HG03064 (cell line): ENCODE results near the gene PTPRQ.

Source experiments
- ATAC-seq: cut with Tn5 transposase; IDR thresholded peaks from one replicate; pipeline ENCODE4 v1.9.1; 2021; ENCODE audit warnings: low read depth; ENCODE audit not compliant: unreplicated experiment

PTPRQ gene

DNA sequence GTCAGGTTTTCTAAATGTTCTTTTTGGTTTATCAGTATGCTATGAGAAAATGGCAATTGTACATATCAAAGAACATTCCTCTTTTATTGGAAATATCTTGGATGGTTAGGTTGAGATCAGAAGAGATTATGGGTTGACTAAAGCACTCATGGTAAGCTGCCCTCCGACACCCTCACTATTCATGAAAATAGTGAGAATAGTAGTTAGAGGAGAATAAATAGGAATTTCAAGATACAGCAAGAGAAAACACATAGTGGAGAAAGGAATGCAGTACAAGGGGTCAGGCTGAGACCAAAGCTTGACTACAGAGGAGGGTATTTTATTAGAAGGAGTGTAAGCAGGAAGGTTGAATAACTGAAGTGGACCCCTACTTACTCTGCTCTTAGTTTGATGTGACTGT, 112.5 kb downstream of the PTPRQ start:
- ATAC-seq, result no peak

DNA sequence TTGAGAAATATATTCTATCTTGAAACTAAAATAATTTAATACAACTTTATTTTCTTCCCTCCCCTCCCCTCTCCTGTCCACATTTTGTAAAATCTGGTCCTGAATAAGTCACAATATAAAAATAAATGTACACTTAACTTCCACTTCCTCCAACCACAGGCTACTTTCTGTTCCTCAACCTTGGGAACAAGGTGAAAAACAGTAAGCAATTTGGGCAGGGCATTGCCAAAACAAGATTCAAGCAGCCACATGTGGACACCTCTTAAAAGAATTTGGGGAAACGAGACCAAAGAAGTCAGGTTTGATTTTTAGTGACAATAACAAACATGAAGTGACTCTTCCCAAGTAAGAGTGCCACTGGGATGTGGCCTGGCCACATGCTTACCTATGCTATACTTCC, 115.7 kb downstream of the PTPRQ start:
- ATAC-seq, result no peak

DNA sequence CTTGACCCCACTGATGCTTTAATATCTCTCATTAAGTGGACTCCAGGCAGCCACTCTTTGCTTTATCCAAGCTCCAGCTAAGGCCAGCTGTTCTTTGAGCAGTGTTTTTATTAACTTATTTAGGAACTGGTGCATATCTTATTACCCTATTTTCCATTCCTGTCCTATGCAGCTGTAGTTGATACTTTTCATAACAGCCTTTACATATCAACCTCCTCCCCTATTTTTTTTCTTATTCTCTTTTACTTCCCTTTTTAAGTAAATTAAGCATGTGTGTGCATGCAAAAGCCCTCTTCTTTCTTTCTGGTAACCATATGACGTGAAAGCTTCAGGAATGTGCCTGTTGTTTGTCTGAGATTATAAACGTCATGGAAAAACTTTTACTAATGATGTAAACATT, 121.2 kb downstream of the PTPRQ start:
- no peak for ATAC-seq

DNA sequence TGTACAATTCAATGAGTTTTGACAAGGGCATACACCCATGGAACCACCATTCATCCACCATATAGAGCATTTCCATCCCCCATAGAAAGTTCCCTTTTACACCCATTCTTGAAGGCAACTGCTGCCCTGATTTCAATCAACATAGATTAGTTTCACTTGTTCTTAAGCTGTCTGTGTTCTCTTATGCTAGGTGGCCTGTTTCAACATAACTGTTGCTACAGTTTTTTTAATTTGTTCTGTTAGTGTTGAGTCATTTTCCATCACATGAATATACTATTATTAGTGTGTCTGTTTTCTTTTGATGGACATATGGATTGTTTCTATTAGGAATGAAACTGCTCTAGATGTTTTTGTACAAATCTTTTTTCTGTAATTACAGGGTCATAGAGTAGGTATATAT, 123.4 kb downstream of the PTPRQ start:
- no peak for ATAC-seq

DNA sequence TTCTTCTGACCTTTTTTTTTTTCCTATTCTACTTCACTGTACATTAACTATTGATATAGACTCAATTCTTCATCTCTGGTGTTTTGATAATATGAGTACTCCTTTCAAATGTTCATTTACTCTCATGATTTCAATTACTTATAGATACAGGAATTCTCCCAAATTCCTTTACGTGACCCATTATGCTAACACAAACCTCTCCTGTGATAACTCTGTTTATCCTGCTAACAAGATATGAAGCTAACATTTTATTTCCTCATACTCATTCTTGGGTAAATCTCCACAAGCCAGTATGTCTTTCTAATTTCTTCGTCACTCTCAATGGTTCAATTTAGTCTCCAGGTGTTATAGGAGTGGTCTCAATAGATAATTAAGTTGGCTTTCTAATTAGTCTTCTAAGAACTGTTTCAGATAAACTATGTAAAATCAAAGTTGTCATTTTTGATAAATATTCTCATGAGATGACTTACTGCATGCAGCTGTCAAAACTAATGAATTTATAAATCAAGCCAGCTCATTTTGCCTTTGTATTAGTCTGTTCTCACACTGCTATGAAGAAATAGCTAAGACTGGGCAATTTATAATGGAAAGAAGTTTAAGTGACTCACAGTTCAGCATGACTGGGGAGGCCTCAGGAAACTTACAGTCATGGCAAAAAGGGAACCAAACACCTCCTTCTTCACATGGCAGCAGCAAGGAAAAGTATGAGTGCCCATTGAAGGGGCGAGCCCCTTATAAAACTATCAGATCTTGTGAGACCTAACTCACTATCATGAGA, 132.8 kb downstream of the PTPRQ start:
- ATAC-seq, result no peak

DNA sequence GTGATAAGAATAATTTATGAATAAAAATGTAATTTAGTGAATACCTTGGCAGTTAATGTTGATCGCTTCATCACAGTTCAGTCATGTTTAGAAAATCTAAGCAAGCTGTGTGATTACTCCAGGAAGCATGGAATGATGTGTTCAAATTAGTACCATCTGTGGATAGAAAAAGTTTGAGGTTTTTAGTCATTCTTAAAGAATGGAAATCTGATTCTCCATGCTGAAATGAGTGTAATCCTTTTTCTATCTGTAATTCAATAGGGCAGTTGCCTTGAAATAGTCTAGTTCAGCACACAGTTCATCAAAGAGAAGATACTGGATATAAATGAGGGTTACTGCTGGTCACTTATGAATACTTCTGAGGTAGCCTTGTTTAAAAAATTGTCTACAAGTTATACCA, 136.2 kb downstream of the PTPRQ start:
- ATAC-seq, result no peak

DNA sequence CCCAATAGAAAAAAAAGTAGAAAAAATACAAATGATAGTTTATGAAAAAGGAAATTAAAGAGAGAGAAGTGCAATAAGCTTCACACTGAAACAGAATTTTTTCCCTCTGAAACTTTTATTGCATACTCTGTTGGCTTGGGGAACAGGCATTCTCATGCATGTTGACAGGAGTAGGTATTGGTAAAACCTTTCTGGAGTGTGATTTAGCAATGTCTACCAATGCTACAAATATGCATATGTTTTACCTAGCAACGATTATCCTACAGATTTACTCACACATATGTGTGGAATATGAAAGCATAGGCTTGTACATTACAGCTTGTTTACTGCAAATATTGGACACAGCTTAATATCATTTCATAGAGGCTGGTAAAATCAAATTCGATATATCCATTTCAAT, 137.7 kb downstream of the PTPRQ start:
- no peak for ATAC-seq

DNA sequence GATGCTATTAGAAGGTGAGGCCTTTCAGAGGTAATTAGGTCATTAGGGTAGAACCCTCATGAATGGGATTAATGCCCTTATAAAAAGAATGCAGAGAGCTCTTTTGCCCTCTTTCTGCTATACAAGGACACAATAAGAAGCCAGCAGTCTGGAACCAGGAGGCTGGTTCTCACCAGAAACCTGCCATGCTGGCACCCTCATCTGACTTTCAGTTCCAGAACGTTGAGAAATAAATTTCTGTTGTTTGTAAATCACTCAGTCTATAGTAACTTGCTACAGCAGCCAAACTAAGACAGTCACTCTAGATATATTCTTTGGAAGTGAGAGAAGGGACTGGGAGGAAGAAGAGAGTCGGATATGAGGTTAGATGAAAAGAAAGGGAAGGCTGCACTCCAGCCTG, 138.4 kb downstream of the PTPRQ start:
- ATAC-seq, result no peak

DNA sequence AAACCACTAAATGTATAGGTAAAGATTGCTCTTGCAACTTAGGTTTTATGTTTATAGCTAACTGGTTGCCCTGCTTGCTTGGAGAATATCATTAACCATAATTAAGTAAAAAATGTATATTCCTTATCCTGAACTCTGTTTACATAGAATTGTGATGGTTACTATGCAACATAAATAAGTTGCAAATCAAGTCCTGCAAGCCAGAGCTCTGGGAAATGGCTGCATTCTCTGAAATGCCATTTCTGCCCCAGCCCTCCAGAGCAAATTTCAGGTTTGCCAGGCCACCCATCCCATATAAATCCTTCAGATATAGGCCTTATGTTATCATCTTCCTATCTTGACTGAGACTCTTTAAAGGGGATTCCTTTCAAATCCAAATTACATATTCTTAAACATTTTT, 145.0 kb downstream of the PTPRQ start:
- no peak for ATAC-seq

DNA sequence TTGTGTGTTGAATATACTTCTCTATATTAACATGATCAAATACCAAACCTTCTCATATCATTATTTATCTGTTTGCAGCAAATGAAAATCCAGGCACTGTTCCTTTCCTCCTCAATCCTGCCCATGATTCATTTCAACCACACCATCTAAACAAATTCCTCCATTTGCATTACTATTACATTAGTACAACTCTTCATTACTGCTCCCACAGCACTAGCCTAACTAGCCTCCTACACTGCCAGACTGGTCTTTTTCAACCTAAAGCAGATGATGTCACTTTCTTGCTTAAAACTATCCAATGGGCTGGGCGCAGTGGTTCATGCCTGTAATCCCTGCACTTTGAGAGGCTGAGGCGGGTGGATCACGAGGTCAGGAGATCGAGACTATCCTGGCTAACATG, 146.1 kb downstream of the PTPRQ start:
- ATAC-seq, result no peak

DNA sequence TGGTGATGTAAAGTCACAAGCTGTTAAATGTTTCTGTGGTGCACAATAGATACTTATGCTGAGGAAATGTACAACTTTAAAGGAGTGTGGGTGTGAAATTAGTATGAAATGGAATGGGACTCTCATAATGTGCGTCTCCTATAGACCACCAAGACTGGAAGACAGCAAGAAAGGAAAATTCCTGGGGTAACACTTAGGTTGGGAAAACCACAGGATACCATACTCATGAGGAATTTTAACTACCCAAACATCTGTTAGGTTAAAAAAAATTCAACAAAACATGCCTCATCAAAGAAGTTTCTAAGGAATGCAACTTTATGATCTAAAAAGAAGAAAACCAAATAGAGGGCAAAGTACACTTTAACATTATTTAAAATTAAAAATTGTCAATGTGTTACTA, 149.7 kb downstream of the PTPRQ start:
- no peak for ATAC-seq

DNA sequence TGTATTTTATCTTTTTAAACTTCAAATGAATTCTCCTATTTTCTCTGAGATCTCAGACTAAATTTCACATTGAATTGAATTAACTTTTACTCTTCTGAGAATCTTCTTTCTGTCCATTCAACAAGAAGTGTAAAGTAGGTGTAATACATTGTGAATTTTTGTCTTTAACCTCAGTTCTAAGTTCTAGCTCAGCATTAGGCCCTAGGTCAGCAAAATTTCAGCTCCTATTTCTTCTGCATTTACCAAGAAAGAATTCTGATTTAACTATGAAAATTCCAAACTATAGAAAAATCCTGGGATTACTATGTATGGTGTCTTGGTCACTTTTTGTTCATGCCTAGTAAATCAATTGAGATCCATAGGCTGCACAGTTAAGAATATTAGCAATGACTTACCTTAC, 152.5 kb downstream of the PTPRQ start:
- ATAC-seq, result no peak

DNA sequence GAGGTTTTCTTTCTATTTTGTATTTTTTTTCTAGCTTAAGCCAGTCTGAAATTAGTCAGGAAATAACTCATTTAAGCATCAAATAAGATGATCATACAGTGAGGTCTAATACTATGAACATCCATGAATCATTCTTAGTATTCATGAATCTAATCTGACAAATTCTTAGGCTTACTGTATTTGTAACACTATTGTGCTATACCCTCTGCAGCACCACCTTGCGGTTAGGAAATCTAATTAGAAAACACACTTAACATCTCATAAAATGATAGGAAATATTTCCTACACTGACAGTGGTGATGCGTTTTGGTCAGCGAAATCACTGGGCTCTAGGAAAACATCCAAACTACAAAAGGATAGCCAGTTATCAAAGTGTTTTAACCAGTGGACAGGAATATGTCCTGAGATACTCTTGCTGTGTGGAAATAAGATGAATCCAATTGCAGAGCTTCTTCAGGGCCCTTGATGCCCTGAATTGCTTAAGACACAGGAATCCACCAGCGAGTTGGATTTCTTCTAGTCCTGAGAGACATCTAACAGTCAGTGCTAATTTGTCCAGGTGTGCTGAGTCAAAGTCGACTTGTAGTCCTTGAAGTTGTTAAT, 154.1 kb downstream of the PTPRQ start:
- ATAC-seq, result no peak

DNA sequence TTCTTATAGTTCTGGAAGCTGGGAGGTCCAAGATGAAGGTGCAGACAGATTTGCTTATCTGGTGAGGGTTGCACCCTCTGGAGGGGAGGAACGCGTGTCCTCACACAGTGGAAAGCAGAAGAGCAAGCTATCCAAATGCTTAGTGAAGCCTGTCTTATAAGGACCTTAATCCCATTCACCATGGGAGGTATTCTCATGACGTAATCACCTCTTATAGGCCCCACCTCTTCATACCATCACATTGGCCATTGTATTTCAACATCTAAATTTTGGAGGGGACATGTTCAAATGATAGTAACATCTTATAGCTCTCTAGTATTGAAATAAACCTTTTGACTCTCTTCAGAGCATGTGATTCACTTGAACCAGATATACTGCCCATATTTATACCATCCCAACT, 158.4 kb downstream of the PTPRQ start:
- no peak for ATAC-seq

DNA sequence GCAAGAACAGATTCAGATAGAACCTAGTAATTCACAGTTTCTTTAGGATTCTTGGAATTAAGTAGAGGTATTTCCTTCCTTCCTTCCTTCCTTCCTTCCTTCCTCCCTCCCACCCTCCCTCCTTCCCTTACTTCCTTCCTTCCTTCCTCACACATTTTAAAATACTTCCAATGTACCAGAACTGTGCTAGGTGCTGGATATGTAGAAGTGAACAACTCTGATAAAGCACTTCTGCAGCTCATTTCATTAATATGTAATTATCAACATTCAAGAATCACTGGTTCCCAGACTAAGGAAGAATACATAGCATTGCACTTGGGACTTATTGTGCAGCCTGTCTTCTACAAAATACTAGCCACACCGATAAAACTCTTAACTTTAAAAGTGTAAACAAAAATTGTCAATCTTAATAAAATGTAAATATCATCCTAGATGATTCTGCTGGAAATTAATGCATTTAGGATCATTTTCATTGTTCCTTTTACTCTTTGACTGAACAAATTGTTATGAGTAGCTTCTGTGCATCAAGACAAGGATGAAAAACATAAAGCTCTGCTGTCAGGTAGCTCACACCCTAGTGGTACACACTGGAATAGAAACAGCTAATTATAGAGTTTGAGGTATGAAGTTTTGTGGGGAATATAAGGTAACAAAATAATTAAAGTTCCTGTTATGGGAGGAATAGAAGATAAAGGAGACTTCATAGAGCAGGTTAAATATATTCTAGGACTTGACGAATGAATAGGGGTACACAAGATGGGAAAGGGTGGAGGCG, 163.5 kb downstream of the PTPRQ start:
- no peak for ATAC-seq

DNA sequence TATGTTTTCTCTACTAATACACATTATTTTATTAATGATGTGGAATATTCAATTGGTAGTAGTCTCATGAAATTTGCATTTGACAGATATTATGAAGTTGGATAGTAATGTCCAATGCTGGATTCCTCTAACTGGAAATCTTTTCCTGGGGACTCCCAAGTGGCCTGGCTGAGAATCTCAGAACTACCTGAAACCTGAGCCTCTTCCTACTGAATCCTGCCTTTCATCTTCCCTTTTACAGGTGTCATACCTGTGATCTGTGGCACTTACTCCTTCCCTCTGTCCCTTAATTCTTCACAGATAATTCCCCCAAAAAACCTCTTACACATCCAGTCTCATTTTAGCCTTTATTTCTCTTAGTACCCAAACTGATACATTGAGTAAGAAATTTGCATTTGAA, 173.7 kb downstream of the PTPRQ start:
- ATAC-seq, result no peak

DNA sequence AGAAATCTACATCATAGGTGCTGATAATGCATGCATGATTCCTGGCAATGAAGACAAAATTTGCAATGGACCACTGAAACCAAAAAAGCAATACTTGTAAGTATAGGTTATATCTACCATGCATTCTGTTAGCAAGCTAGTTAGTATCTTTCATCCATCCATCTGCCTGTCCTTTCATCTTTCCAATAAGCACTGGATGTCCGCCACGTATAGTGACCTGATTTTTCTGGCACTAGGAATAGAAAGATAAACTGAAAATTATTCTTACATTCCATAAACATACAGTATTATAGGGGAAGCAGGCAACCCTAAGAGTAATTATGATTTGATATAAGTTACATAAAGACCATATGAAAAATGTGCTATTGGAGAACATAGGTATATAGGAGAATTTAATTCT, 176.2 kb downstream of the PTPRQ start:
- no peak for ATAC-seq

DNA sequence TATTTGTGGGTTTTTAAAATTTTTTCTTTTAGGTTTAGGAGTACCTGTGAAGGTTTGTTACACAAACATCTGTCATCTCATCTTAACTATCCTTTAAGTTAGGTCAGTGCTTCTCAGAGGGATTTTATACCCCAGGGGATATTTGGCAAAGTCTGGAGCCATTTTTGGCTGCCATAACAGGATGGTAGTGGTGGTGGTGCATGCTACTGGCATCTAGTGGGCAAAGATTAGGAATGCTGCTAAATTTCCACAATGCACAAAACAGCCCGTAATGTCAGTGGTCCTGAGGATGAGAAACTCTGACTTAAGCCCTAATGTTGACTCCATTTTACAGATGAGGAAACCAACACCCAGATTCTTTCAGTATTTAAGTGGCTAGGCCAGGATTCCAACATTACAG, 178.2 kb downstream of the PTPRQ start:
- no peak for ATAC-seq

DNA sequence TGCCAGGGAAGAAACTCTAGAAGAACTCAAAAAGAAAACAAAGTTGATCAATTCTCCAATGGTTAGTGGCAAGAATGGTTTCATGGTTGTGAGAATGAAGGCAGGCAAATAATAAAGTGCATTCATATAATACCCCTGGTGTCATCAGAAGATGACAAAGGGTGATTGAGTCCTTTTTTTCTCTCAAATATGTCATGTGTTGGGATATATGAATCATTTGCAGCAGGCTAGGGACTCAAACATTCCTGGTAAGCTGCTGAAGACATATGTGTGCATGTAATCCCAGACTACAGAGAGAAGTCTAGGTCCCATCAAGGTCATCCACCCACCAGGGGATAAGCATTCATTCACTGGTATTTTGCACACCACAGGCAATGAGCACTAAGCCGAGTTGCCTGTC, 181.0 kb downstream of the PTPRQ start:
- ATAC-seq, result no peak

DNA sequence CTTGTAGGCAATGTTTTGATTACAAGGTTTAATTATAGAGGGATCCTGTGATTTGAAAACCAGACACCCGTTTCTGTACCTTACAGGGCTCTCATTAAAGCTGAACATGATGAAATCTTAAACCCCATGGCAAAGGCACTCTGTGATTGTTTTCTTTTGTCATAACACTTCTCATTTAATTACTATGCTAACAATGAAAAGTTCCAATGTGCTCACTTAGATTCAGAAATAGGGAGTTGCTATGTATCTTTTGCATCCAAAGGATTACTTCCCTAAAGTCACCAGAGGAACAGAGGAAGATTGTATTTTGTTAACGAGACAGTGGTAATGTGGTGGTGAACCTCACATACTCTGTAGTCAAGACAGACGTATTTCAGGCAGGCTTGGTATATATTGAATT, 181.9 kb downstream of the PTPRQ start:
- ATAC-seq, result no peak

DNA sequence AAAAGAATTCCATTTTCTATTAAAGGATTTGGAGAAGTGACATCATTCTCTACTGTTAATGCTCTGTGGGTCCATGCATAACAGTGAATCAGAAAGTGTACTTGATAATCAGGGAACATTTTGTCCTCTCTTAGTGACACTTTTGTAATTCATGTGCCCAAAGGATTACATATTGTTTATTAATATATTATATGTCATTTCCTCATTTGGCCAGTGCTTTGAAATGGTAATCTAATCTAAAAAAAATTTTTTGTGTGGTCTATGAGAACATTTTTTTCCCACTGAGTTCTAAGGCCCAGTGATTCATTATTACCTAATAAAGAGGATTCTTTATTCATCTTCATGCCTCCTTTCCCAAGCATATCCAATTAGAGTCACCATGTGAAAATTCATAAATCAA, 183.7 kb downstream of the PTPRQ start:
- no peak for ATAC-seq

DNA sequence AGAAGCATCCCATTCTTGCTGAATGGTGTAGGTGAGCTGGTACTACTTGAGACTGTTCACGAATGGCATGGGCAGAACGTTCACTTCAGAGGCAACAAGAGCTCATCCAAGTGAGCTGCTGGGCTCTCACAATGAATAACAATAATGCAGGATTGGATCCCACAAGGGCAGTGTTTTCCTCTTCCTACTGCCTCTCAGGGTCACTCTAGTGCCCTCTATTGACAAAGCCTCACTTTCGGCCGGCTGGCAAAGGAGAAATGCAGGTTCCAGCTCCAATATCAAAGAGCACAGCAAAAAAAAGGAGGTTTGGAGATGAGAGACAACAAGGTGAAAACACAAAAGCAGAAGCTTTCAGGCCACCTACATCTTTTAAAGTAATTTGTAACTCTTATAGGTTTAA, 188.8 kb downstream of the PTPRQ start:
- ATAC-seq, result no peak
